HG03378 (cell line): ENCODE measurements around the gene OLFML2A.
"Not testable (repeated sequence)": the region's sequence is repeated elsewhere in the genome, so short reads cannot be mapped to it uniquely, and the experiment has no call there.

ENCODE experiments used
- ATAC-seq: cut with Tn5 transposase; IDR thresholded peaks from one replicate; pipeline ENCODE4 v1.9.1; 2021; ENCODE audit warnings: mild to moderate bottlenecking, moderate library complexity; ENCODE audit not compliant: unreplicated experiment

OLFML2A gene

GRCh38 chr9:124760719-124761118, 16.2 kb upstream of the OLFML2A start:
- ATAC-seq, result no peak

GRCh38 chr9:124761196-124761595, 15.7 kb upstream of the OLFML2A start:
- ATAC-seq, result no peak

GRCh38 chr9:124761710-124762109, 15.2 kb upstream of the OLFML2A start:
- ATAC-seq, result no peak

- no peak for ATAC-seq
Observed at GRCh38 chr9:124762633-124763032, 14.3 kb upstream of the OLFML2A start.

GRCh38 chr9:124764774-124765438, 12.0 kb upstream of the OLFML2A start:
- ATAC-seq, result no peak

- no peak for ATAC-seq
Observed at GRCh38 chr9:124765439-124765835, 11.5 kb upstream of the OLFML2A start.

- no peak for ATAC-seq
Observed at GRCh38 chr9:124766326-124766725, 10.6 kb upstream of the OLFML2A start.

GRCh38 chr9:124766815-124767554, 9.9 kb upstream of the OLFML2A start:
- no peak for ATAC-seq

- no peak for ATAC-seq
Observed at GRCh38 chr9:124767821-124768220, 9.1 kb upstream of the OLFML2A start.

GRCh38 chr9:124768334-124768733, 8.6 kb upstream of the OLFML2A start:
- ATAC-seq, result no peak

- no peak for ATAC-seq
Observed at GRCh38 chr9:124768750-124769548, 8.0 kb upstream of the OLFML2A start.

- no peak for ATAC-seq
Observed at GRCh38 chr9:124769549-124770358, 7.2 kb upstream of the OLFML2A start.

- ATAC-seq, result no peak
Observed at GRCh38 chr9:124770359-124771020, 6.4 kb upstream of the OLFML2A start.

- peak; percentile 66 for ATAC-seq
Observed at GRCh38 chr9:124771021-124771866, 5.7 kb upstream of the OLFML2A start, which contains the start of gene NR6A1. TSS of gene NR6A1 (minus strand) at chr9:124771311.

GRCh38 chr9:124771867-124772679, 4.9 kb upstream of the OLFML2A start:
- ATAC-seq, result no peak

- ATAC-seq, result not testable (repeated sequence)
Observed at GRCh38 chr9:124772877-124773276, 4.1 kb upstream of the OLFML2A start.

- no peak for ATAC-seq
Observed at GRCh38 chr9:124773473-124774128, 3.3 kb upstream of the OLFML2A start.
